GM18951 (cell line): Measurements from ENCODE around the gene SETBP1.

ENCODE experiments used
- POLR2A ChIP-seq: IDR thresholded peaks from 4 replicates; pipeline ENCODE4 v1.6.1; 2011; ENCODE audit warnings: mild to moderate bottlenecking; ENCODE audit not compliant: insufficient read length, insufficient read depth; ENCODE audit errors: extremely low read depth
- in situ Hi-C: fragments of 300-500 bp; cut with MboI; formaldehyde crosslinking; loops from one replicate; pipeline ENCODE4 v1.12.0; 2022; ENCODE audit warnings: low sequenced_read_pairs, mixed read lengths, inconsistent platforms; ENCODE audit not compliant: unreplicated experiment

Gene SETBP1

DNA sequence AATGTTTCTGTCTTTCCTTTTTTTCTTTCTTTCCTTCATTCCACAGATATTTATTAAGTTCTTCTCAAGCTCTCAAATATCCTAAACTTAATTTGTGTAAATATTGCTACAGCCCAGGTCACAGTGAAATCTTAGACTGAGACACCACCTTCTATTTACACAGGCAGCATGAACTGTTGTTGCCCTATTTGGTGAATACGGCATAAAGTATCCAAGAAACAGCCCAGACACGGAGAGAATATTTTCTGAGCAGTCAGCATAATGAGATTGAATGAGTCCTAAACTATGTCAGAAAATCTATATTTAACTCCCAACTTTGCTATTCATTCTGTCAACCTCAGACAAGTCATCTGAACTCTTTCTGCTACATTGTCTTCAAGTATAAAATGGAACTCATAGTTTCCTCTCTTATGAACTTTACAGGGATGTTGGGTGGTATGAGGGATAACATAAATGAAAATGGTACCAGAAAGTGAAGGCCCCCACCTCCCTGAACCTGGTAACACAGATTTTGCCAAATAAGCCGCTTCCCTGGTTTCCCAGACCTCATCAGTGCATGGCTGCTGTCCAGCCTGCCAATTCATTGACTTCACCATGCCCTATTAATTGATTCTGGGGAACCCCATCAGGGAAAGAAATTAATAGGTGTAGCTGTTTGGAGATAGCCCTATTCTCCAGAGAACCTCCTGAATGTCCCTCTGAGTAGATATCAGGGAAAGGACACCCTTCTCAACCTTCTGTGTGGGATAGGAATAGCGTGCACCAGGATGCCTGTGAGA lies 235.9 kb downstream of the SETBP1 start:
- in situ Hi-C loops, result no loop called here
- no peak for TF ChIP-seq POLR2A

DNA sequence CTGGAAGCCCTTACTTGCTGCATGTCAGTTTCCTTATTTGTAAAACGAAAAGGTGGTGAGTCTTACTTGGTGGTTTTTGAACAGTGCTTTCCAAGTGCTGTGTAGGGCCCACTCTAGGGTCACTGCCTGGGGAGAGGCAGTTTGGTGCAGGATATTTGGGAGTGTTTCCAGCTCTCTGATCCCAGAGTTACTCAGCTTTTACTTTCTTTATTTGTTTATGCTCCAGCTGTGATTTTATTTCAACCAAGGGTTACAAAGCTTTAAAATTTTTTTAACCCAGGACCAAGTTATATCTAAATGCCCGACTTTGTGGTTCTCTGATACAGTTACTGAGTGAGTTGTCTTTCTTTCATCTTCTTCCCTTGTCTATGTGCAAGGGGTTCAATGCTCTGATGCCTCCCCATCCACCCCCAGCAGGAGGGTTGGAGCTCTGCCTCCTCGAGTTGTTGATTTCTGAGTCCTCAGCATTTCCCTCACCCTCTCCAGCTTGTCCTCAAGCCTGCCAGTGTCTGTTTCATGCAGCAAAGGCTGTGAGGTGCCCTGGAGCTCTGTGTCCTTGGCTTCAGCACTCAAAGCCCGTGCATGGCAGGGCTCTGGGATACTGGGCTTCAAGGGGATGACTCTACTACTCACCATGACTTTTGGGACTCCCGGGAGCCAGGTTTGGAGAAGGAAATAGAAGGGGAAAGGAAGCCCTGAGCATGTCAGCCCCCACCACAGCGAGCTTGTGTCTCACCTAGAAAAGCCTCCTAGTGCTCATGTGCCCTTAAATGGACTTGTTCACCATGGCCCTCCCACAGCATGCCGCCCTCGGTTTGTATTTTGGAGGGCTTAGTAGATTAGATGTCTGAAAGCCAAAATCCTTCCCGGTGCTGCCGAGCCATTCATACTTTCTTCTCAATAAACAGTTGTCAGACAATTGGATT lies 236.8 kb downstream of the SETBP1 start:
- TF ChIP-seq POLR2A, result no peak
- in situ Hi-C loops, result no loop called here

DNA sequence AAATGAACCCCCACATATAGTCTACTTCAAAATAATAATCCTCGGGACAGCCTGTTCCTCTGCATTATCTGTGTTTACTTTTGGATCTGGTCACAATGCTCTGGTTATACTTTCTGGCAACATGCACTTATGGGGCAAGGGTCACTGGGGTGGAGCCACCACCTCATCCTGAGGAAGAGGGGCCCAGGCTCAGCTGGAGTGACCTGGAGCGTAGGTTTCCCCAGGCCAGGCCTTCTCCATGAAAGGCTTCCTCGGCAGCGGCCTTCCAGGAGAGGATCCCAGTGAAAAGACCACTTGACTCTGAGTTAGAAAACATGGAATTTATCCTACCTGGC lies 237.4 kb downstream of the SETBP1 start:
- in situ Hi-C loops, result no loop called here
- no peak for TF ChIP-seq POLR2A

DNA sequence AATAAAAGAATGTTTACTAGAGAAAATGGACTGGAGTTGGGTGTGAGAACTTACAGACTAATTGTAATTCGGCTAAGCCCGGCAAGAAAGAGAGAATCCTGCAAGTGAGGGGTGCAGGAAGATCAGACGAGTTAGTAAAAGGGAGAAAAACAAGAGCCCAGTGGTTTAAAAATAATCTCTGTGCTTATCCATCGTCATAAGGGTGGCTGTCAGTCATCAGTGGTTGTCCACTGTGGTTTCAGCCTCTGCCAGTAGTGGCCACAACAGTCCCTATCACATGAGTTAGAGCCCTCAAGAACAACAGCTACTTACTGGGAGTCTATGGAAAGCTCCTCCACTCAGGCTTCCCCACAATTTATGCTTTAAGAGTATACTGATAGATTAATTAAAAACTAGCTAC lies 239.8 kb downstream of the SETBP1 start:
- TF ChIP-seq POLR2A, result no peak
- in situ Hi-C loops, result no loop called here

DNA sequence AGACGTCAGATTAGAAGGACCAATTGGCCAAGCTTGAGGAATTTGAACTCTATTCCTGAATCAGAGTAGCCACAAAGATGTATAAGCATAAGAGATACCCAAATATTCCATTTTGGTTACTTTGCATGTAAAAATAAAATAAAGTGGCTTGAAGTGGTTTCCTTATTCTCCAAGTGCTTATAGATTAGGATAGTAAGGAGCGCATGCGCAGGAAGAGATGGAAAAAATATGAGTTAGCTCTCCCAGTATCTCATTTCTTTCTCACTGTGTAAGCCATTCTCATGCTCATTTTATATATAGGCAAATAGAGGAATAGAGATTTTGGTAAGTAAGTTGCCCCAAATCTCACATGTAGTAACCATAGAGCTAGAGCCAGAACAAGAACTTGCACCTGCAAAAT lies 241.3 kb downstream of the SETBP1 start:
- in situ Hi-C loops, result no loop called here
- TF ChIP-seq POLR2A, result no peak

DNA sequence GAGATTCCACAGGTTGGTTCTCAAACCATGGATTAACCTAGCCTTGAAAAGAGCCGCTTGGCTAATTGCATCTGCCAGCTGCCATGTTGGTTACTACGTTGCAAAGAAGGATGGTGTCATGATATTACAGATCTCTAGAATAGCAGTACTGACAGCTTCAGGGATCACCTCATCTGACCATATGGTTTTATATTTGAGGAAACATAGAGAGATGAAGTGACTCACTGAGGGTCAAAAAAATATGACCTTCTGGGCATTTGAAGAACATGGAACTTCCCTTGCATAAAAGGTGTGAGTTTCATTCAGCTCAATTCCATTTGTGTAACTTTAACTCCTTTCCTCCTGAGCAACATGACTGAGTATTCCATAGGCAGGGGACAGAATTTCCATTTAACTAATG lies 242.3 kb downstream of the SETBP1 start:
- no peak for TF ChIP-seq POLR2A
- in situ Hi-C loops, result no loop called here

DNA sequence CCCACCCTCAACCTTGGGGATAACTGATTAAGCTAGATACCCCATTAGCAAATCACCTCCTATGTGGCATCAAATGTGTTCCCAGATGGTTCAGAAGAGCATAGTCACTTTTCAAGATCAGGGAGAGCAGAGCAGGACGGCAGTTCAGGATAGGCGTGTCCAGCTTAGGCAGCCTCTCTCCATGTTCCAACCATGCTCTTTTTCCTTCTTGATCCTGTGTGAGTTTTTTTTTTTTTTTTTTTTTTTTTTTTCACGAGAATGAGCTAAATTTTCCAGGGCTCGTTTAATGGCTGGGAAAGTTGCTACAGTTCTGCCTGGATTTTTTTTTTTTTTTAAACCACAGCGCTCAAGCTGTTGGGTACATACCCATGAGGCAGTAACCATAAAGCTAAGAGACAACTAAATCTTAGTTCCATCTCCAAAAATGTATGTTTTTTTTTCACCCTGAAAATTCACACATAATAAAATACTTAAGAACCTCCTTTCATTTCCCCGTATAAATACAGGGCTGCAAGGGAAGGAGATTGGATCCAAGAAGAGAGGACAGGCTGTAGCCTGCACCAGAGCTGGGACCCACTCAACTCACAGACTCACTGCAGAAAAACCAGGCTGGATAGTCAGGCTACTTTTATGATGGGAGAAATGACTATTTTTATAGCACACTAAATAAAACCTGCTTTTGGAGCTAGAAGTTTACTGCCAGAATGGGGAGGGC lies 244.3 kb downstream of the SETBP1 start:
- in situ Hi-C loops, result no loop called here
- TF ChIP-seq POLR2A, result no peak

DNA sequence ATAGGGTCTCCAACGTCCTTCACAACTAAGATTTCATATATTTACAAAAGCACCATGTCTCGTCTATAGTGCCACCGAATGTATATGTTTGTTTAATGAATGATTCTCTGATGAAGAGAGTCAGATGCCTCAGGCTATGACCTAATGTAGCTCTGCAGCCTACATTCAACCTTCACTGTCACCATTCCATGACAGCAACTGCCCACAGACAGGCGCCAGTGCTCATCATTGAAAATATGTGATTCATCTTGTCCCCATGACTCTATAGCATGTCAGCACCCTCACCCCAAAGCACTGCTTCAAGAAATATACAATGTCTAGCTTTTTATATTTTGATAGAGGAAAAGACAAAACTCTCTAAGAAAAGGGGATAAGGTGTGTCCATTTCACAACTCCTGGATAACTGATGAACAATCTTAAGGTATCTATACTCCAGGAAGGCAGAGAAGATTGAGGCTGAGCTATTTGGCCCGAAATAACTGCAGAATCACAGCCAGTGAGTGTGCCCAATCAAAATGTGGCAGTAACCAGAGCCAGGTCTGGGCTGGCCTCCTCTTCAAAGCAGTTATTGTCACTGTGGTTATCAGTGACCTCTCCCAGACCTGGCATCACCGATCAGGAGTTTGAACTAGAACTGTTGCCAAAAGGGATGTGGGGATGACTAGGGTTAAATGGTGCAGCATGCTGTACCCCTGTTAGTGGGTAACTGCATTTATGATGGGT lies 246.6 kb downstream of the SETBP1 start:
- no peak for TF ChIP-seq POLR2A
- in situ Hi-C loops, result no loop called here

DNA sequence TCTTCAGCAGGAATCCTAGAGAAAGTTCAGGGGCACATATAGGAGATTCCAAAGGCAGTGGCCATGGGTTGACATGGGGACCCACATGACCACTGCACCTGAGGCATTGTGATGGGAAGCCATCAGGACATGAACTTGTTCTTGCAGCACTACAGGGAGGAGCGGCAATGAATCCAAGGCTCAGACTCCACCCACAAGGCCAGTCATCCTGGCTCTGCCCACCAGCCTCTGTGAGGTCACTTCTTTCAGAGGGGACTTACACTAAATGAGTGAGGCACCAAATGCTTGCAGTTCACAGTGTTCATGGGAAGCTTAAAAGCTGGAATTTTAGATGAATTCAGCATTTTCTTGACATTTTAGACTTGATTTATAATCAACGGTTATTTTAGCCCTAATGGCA lies 254.2 kb downstream of the SETBP1 start:
- no peak for TF ChIP-seq POLR2A
- in situ Hi-C loops, result no loop called here

DNA sequence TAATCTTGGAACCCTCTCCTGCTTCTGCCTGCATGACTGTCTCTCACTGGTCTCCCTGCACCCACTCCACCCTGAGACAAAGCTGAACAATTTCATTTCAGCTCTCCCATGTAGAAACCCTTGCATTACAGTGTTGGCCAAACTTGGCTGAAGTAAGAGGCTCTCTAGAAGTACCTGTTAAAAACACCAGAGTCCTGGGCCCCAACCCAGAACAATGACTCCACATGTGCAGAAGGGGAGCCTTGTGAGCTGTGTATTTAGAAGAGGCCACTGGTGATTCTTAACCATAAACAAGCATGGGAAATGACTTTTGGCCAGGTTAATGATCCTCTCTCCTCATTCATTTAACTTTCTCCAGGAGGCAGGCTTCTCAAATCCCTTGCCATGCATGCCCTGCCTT lies 254.8 kb downstream of the SETBP1 start:
- in situ Hi-C loops, result no loop called here
- TF ChIP-seq POLR2A, result no peak

DNA sequence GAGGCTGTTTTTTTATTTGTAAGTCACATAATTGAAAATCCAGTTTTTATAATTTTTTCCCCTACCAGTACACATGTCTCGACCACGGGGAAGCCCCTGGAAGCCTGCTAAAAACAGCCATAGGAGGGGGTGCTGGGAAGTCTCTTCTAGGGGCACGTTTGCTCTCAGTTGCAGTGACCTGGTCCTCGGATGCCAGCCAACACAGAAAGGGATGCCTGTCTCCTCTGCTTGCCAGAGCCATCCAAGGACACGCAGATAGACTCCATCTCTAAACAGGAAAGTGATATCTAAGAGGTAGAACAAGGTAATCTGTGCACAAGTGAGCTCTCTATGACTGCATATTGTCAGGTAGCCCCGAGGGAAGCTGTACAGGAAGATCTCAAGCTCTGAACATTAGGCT lies 255.8 kb downstream of the SETBP1 start:
- no peak for TF ChIP-seq POLR2A
- in situ Hi-C loops, result no loop called here

DNA sequence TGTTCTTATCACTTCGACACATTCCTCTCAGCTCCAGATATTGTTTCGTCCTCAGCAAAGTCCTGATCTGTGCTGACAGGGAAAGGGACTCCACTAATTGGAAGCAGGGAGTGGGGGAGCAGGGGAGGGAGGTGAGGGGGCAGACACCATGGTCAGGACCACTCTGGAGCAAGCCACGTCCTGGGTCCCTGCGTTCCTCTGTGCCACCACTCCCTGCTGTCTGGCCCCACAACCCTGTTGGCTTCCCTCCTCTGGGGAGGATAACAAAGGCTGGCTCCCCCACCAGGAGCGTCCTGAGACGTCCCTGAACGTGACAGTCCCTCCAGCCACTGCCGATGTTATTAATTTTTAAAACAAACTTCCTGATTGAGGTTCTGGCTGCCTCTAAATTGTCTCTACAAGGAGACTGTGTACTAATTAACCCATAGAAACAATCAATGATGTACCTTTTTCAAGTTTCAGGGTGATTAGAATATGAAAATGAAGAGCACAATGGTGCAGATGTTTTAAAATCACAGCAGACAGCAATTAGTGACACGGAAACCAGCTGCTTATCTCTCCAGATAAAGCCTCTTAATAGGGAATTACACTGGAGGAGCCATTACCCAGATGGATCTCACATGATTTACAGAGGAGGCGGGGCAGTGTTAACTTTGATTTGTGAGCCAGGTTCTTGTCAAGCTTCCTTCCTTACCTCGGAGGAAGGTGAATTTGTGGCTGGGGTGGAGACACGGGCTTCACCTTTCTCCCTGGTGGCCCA lies 257.5 kb downstream of the SETBP1 start:
- no peak for TF ChIP-seq POLR2A
- in situ Hi-C loops, result no loop called here
